Smooth muscle cell of the umbilical artery (primary cell): ENCODE results near the gene KRT5. TPM values are rescaled to one million over a fixed set of nuclear protein-coding genes. Genes with fewer than 3 reads are reported as not detected.

Source experiments
- total RNA-seq: library from RNA; depleted of rRNA; stranded (reverse); fragments of >200 nt; gene quantifications from 2 replicates; pipeline ENCODE4 v1.2.3, GENCODE V29; 2014

Gene KRT5
- total RNA-seq = 0.23 TPM in 1 of 2 replicates, not detected in the other

DNA sequence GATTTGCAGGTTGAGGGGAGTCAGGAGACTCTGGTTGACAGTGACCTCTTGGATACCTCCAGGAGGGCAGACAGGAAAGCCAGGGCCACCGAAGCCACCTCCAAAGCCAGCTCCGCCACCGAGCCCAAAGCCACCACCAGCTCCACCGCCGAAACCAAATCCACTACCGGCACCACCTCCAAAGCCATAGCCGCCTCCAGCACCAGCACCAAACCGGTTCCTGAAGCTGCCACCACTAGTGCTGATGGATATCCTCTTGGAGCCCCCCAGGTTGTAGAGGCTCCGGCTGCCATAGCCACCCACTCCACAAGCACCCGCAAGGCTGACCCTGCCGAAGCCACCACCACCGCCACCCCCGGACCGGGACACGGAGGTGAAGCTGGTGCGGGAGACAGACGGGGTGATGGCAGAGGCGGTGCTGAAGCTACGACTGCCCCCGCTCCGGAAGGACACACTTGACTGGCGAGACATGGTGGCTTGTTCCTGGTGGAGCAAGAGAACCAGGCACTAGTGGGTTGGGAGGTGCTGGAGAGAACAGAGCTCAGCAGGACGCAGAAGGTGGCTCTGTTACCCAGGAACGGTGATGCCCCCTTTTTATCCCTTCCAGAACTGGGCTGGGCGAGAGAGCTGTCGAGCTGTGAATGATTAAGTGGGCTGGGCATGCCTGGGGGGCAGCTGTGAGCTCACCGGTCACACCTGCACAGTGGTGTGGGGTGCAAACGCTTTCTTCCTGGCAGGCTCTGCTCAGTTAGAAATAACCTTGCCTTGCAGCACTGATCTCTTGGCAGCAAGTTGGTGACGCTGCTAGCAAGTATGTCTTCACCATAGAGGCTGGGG, at the start of gene KRT5:
TSS of gene KRT5 (minus strand) at position 569 of the 837 bp plus-strand sequence. CDS start at position 471, 98 bp downstream.

DNA sequence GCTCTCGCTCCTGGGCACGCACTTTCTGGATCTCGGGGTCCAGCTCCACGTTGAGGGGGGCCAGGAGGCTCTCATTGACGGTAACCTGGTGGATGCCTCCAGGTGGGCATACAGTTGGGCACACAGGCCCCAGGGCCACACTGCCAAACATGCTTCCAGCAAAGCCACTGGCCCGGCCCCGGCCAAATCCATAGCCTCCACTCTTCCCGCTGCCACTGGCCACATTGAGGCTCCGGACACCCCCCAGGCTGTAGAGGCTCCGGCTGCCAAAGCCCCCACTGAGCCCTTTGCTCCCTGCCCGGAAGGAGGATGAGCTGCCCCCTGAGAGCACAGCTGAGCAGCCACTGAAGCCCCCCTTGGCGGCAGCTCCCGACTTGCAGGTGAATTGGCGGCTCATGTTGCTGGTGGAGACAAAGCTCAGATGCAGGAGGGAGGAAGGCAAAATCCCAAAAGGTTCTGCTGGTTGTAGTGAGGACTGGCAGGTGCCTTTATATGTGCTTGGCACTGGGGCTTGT, 32.5 kb upstream of the KRT5 start, which contains the start of gene KRT71:
TSS of gene KRT71 (minus strand) at position 465 of the 515 bp plus-strand sequence. CDS start at position 397, 68 bp downstream.

DNA sequence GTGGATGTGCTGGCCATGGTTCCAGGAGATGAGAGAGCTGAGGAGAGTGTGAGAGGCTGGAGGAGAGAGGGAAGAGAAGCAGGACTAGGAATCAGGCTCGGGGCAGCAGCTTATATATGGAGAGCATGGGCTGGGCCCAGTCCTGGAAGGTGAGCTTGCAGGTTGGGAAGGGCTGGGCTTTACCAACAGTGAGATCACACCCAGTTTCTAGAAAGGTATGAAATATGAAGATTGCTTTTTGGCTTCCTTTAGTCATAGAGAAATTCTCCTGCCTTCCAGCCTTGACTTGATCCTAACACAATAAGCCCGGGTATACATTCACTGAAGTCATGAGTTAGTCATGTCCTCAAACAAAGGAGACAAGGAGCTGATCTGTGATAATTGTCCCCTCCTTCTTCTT, 27.0 kb downstream of the KRT5 start, which contains the start of gene KRT6A:
TSS of gene KRT6A (minus strand) at position 86 of the 400 bp plus-strand sequence. CDS start at position 17, 69 bp downstream.

DNA sequence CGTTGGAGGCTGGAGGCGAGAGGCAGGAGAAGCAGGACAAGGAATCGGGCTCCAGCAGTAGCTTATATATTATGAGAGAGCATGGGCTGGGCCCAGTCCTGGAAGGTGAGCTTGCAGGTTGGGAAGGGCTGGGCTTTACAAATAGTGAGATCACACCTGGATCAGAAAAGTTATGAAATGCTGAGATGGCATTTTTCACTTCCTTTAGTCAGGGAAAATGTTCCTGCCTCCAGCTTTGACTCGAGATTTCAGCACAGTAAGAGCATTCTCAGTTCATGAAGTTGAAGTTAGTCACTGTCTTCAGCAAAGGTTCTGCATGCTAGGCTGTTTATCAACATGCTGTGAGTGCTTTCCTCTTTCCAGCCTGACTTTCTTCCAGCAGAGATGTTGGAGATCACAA, 46.4 kb downstream of the KRT5 start, which contains the start of gene KRT6C:
TSS of gene KRT6C (minus strand) at position 38 of the 400 bp plus-strand sequence. CDS start 68 bp downstream, outside the sequence.

Other genes with a start within 250 kb of the KRT5 start
- gene KRT86, start 245.7 kb downstream of the KRT5 start, total RNA-seq = 0.09 TPM in 1 of 2 replicates, not detected in the other
- not detected in 2 replicates for gene KRT81, start 228.9 kb downstream of the KRT5 start, total RNA-seq
- gene KRT83, start 199.0 kb downstream of the KRT5 start, total RNA-seq = not detected in 2 replicates
- not detected in 2 replicates for gene KRT85, start 152.9 kb downstream of the KRT5 start, total RNA-seq
- not detected in 2 replicates for gene KRT84, start 134.7 kb downstream of the KRT5 start, total RNA-seq
- not detected in 2 replicates for gene KRT82, start 114.1 kb downstream of the KRT5 start, total RNA-seq
- not detected in 2 replicates for gene KRT75, start 86.0 kb downstream of the KRT5 start, total RNA-seq
- gene KRT6B, start 68.2 kb downstream of the KRT5 start, total RNA-seq = not detected in 2 replicates
- not detected in 2 replicates for gene KRT6C, start 46.6 kb downstream of the KRT5 start, total RNA-seq
- gene KRT6A, start 27.1 kb downstream of the KRT5 start, total RNA-seq = not detected in 2 replicates
- gene KRT71, start 32.8 kb upstream of the KRT5 start, total RNA-seq = not detected in 2 replicates
- not detected in 2 replicates for gene KRT74, start 53.4 kb upstream of the KRT5 start, total RNA-seq
- gene KRT72, start 81.1 kb upstream of the KRT5 start, total RNA-seq = not detected in 2 replicates
- not detected in 2 replicates for gene KRT73, start 98.2 kb upstream of the KRT5 start, total RNA-seq
- not detected in 2 replicates for gene KRT2, start 131.8 kb upstream of the KRT5 start, total RNA-seq
- not detected in 2 replicates for gene KRT1, start 160.0 kb upstream of the KRT5 start, total RNA-seq
- not detected in 2 replicates for gene KRT77, start 183.1 kb upstream of the KRT5 start, total RNA-seq